Measurements from ENCODE around the gene SAMD15. TPM values are rescaled to one million over a fixed set of nuclear protein-coding genes. Genes with fewer than 3 reads are reported as not detected.

The SAMD15 gene
- total and polyA plus RNA-seq, 2 experiments from 2014 or later: 0.61 to 0.76 TPM

GRCh38 chr14:77438596-77438995, 61.4 kb downstream of the SAMD15 start:
- no peak for DNase-seq (ENCODE audit: low spot score)
- no peak for ATAC-seq
- H3K36me3 ChIP-seq (ENCODE audit: insufficient read depth): peaks cover 6% of the 10 kb centered on the region
- no peak overlapping the region for H3K27ac Mint-ChIP-seq
- no peaks in the 10 kb centered on the region for H3K9me3 Mint-ChIP-seq
- H3K4me2 ChIP-seq: no peak overlapping the region
- TF ChIP-seq NANOG (IDR thresholded peaks at IDR 0.05; ENCODE audit: borderline replicate concordance) (no peak), REST (IDR thresholded peaks at IDR 0.05; ENCODE audit: unreplicated experiment) (no peak), ZNF462 (CRISPR knock-in tag; IDR thresholded peaks at IDR 0.05) (no peak), CTCF (conservative IDR thresholded peaks at IDR 0.05; ENCODE audit: low read depth in 2 of 2) (no peak), POLR2AphosphoS5 (IDR thresholded peaks at IDR 0.05; ENCODE audit: low read depth) (no peak), ZNF114 (CRISPR knock-in tag; IDR thresholded peaks at IDR 0.05) (no peak), EZH2 (IDR thresholded peaks at IDR 0.05; ENCODE audit: low read depth, unreplicated experiment) (no peak), EZH2phosphoT487 (IDR thresholded peaks at IDR 0.05; ENCODE audit: unreplicated experiment) (no peak), STAT1 (IDR thresholded peaks at IDR 0.05; ENCODE audit: unreplicated experiment) (no peak), ETS1 (IDR thresholded peaks at IDR 0.05) (no peak), ZNF331 (CRISPR knock-in tag; IDR thresholded peaks at IDR 0.05; ENCODE audit: low read depth) (no peak), JUNB (IDR thresholded peaks at IDR 0.05; ENCODE audit: unreplicated experiment) (no peak), CREB1 (CRISPR knock-in tag; IDR thresholded peaks at IDR 0.05; ENCODE audit: low read depth) (no peak)
- no peak overlapping the region for H3K4me3 ChIP-seq
- no peaks in the 10 kb centered on the region for H3K27me3 Mint-ChIP-seq (ENCODE audit: insufficient read depth, low read depth, poor library complexity)
- H2AFZ ChIP-seq: no peak overlapping the region
- H3K79me2 ChIP-seq (replicated peaks; ENCODE audit: insufficient read depth): no peaks in the 10 kb centered on the region
- H3K4me1 Mint-ChIP-seq: no peaks in the 10 kb centered on the region
- H4K20me1 ChIP-seq (replicated peaks; ENCODE audit: insufficient read depth): peaks cover 3% of the 10 kb centered on the region; the same call in 1 of the 2 replicates
- H3K27ac ChIP-seq (ENCODE audit: low read depth): no peak overlapping the region
- H3K4me1 ChIP-seq (ENCODE audit: insufficient read depth): no peaks in the 10 kb centered on the region
- H3F3A ChIP-seq (replicated peaks; ENCODE audit: low read depth): no peaks in the 10 kb centered on the region
- no peaks in the 10 kb centered on the region for H3K9me2 ChIP-seq (ENCODE audit: insufficient read depth)
- H3K27me3 ChIP-seq (ENCODE audit: insufficient read depth): no peaks in the 10 kb centered on the region
- peaks cover 42% of the 10 kb centered on the region for H3K36me3 Mint-ChIP-seq (ENCODE audit: low read depth)
- H3K4me3 Mint-ChIP-seq: no peak overlapping the region
